Astrocyte (in vitro differentiated cells and primary cell): ENCODE results near the gene PPP2R2B. TPM values are rescaled to one million over a fixed set of nuclear protein-coding genes. Genes with fewer than 3 reads are reported as not detected.

Experiments
- DNase-seq: peaks from one replicate; pipeline ENCODE4 v3.0.0-alpha.2; 2010; ENCODE audit warnings: low read depth
- FAIRE-seq: peaks from 2 replicates; lab custom pipeline; 2011; peaks lifted over from hg19 to GRCh38; lab: Jason Lieb, UNC
- H2AFZ ChIP-seq: 2 replicates; pipeline ENCODE4 v1.6.0; 2012; ENCODE audit warnings: low read depth, low read length, inconsistent platforms
- H3K27ac ChIP-seq: 2 replicates; pipeline ENCODE4 v1.5.1; 2011; ENCODE audit warnings: low read depth, low read length, inconsistent platforms
- H3K27me3 ChIP-seq: 2 replicates; pipeline ENCODE4 v1.6.0; 2011; ENCODE audit warnings: low read length, inconsistent platforms; ENCODE audit not compliant: insufficient read depth
- H3K36me3 ChIP-seq: 2 replicates; pipeline ENCODE4 v1.5.1; 2011; ENCODE audit warnings: low read length, inconsistent platforms; ENCODE audit not compliant: insufficient read depth
- H3K4me1 ChIP-seq: 2 replicates; pipeline ENCODE4 v1.5.1; 2011; ENCODE audit warnings: low read length, inconsistent platforms; ENCODE audit not compliant: insufficient read depth
- H3K4me2 ChIP-seq: 2 replicates; pipeline ENCODE4 v1.6.0; 2012; ENCODE audit warnings: low read length, inconsistent platforms
- H3K4me3 ChIP-seq: 2 replicates; pipeline ENCODE4 v1.5.1; 2011; ENCODE audit warnings: low read depth, mild to moderate bottlenecking, low read length, inconsistent platforms; ENCODE audit not compliant: insufficient read depth
- H3K79me2 ChIP-seq: 2 replicates; pipeline ENCODE4 v1.6.0; 2012; ENCODE audit warnings: mild to moderate bottlenecking, low read length, inconsistent platforms; ENCODE audit not compliant: insufficient read depth
- H3K9ac ChIP-seq: 2 replicates; pipeline ENCODE4 v1.6.0; 2012; ENCODE audit warnings: mild to moderate bottlenecking, low read length, inconsistent platforms
- H3K9me3 ChIP-seq: 2 replicates; pipeline ENCODE4 v1.5.1; 2012; ENCODE audit warnings: low read depth, mild to moderate bottlenecking, low read length, inconsistent platforms; ENCODE audit not compliant: insufficient read depth
- H4K20me1 ChIP-seq: 2 replicates; pipeline ENCODE4 v1.6.0; 2012; ENCODE audit warnings: low read length, inconsistent platforms; ENCODE audit not compliant: insufficient read depth
- H3K27ac Mint-ChIP-seq: one replicate; pipeline ENCODE4 v1.8.0; 2021; ENCODE audit warnings: mild to moderate bottlenecking, mixed read lengths; ENCODE audit not compliant: unreplicated experiment
- H3K27me3 Mint-ChIP-seq: one replicate; pipeline ENCODE4 v1.8.0; 2021; ENCODE audit warnings: low read depth, mixed read lengths; ENCODE audit not compliant: unreplicated experiment
- H3K36me3 Mint-ChIP-seq: one replicate; pipeline ENCODE4 v1.8.0; 2021; ENCODE audit warnings: low read depth, mixed read lengths; ENCODE audit not compliant: unreplicated experiment
- H3K4me1 Mint-ChIP-seq: one replicate; pipeline ENCODE4 v1.8.0; 2021; ENCODE audit warnings: low read depth, mixed read lengths; ENCODE audit not compliant: unreplicated experiment
- H3K4me3 Mint-ChIP-seq: one replicate; pipeline ENCODE4 v1.8.0; 2021; ENCODE audit warnings: mild to moderate bottlenecking, moderate library complexity, mixed read lengths; ENCODE audit not compliant: unreplicated experiment
- H3K9me3 Mint-ChIP-seq: one replicate; pipeline ENCODE4 v1.8.0; 2021; ENCODE audit warnings: mild to moderate bottlenecking, mixed read lengths; ENCODE audit not compliant: unreplicated experiment
- CTCF ChIP-seq: IDR thresholded peaks from 2 replicates; pipeline ENCODE4 v1.5.1; 2011; ENCODE audit warnings: low read depth, mild to moderate bottlenecking, inconsistent platforms, low read length, moderate library complexity; ENCODE audit not compliant: insufficient read depth
- EZH2 ChIP-seq: IDR thresholded peaks from 2 replicates; pipeline ENCODE4 v1.6.1; 2012; ENCODE audit warnings: mild to moderate bottlenecking, low read length, inconsistent platforms; ENCODE audit not compliant: insufficient read depth
- total RNA-seq: library from RNA; stranded (reverse); gene quantifications from 2 replicates; pipeline ENCODE4 v1.2.1, GENCODE V29; 2021

The PPP2R2B gene
- total RNA-seq, 1 donor from 2014 or later = 5.2 TPM

- TF ChIP-seq CTCF = no peak
- no peak for TF ChIP-seq EZH2
- Histone ChIP-seq H3K27me3 (no peaks in the 10 kb centered on the region), H3K4me1 (peaks cover 16% of the 10 kb centered on the region), H3K4me3 (no peak overlapping the region), H3K9ac (no peak overlapping the region), H4K20me1 (no peaks in the 10 kb centered on the region), H3K79me2 (no peaks in the 10 kb centered on the region), H3K27ac (no peak overlapping the region), H2AFZ (no peak overlapping the region), H3K9me3 (peaks cover 4% of the 10 kb centered on the region), H3K4me2 (no peak overlapping the region), H3K36me3 (no peaks in the 10 kb centered on the region)
- DNase-seq = no peak
- peaks cover 18% of the 10 kb centered on the region for H3K9me3 Mint-ChIP-seq
- H3K27me3 Mint-ChIP-seq = no peaks in the 10 kb centered on the region
- H3K4me3 Mint-ChIP-seq = no peak overlapping the region
- no peak for FAIRE-seq
- peaks cover 13% of the 10 kb centered on the region for H3K4me1 Mint-ChIP-seq
- H3K27ac Mint-ChIP-seq = no peak overlapping the region
- peaks cover 10% of the 10 kb centered on the region for H3K36me3 Mint-ChIP-seq
Observed at GRCh38 chr5:146726020-146726419, 152.5 kb downstream of the PPP2R2B start.

- H3K4me1 ChIP-seq = peaks cover 13% of the 10 kb centered on the region
- H2AFZ ChIP-seq = no peak overlapping the region
- Mint-ChIP-seq H3K9me3 (peaks cover 11% of the 10 kb centered on the region), H3K27ac (peak overlapping the region; percentile 44), H3K4me3 (no peak overlapping the region), H3K36me3 (peaks cover 7% of the 10 kb centered on the region), H3K4me1 (peaks cover 13% of the 10 kb centered on the region), H3K27me3 (no peaks in the 10 kb centered on the region)
- H3K79me2 ChIP-seq = no peaks in the 10 kb centered on the region
- no peaks in the 10 kb centered on the region for H3K27me3 ChIP-seq
- peaks cover 4% of the 10 kb centered on the region for H3K9me3 ChIP-seq
- H4K20me1 ChIP-seq = no peaks in the 10 kb centered on the region
- DNase-seq = peak; percentile 49
- no peak overlapping the region for H3K27ac ChIP-seq
- no peak for FAIRE-seq
- H3K4me3 ChIP-seq = no peak overlapping the region
- H3K36me3 ChIP-seq = no peaks in the 10 kb centered on the region
- TF ChIP-seq EZH2 (no peak), CTCF (no peak)
- no peak overlapping the region for H3K9ac ChIP-seq
- no peak overlapping the region for H3K4me2 ChIP-seq
Observed at GRCh38 chr5:146725025-146725424, 153.5 kb downstream of the PPP2R2B start.

GRCh38 chr5:146722361-146722779 lies 156.2 kb downstream of the PPP2R2B start:
- Histone ChIP-seq H4K20me1 (no peaks in the 10 kb centered on the region), H3K27me3 (no peaks in the 10 kb centered on the region), H3K36me3 (no peaks in the 10 kb centered on the region), H3K4me2 (peak overlapping the region; percentile 20), H3K79me2 (no peaks in the 10 kb centered on the region), H3K4me3 (no peak overlapping the region), H3K27ac (no peak overlapping the region), H2AFZ (no peak overlapping the region), H3K4me1 (peaks cover 13% of the 10 kb centered on the region), H3K9ac (no peak overlapping the region), H3K9me3 (no peaks in the 10 kb centered on the region)
- Mint-ChIP-seq H3K27ac (no peak overlapping the region), H3K36me3 (no peaks in the 10 kb centered on the region), H3K27me3 (no peaks in the 10 kb centered on the region), H3K9me3 (no peaks in the 10 kb centered on the region), H3K4me3 (no peak overlapping the region), H3K4me1 (peaks cover 17% of the 10 kb centered on the region)
- DNase-seq (peak; percentile 67), FAIRE-seq (no peak)
- no peak for TF ChIP-seq EZH2
- no peak for TF ChIP-seq CTCF
